A549 (cell line): ENCODE measurements around the gene MAP7D2.

Source experiments
- CHD4 ChIP-seq: fragments of 200-600 bp; sonication (generic); IDR thresholded peaks from 2 replicates; pipeline ENCODE4 v1.6.1; 2016; ENCODE audit warnings: antibody characterized with exemption, mild to moderate bottlenecking, borderline replicate concordance
- JUNB ChIP-seq: fragments of >200 bp; sonication (Bioruptor Twin); formaldehyde crosslinking; IDR thresholded peaks from 2 replicates; pipeline ENCODE4 v1.6.1; 2016
- NPAS2 ChIP-seq: fragments of 250-450 bp; sonication (Bioruptor Pico); IDR thresholded peaks from 2 replicates; pipeline ENCODE4 v1.8.0; 2022; ENCODE audit warnings: mild to moderate bottlenecking, moderate library complexity, borderline replicate concordance
- POLR2A ChIP-seq: IDR thresholded peaks from 2 replicates; pipeline ENCODE4 v1.6.1; 2012; ENCODE audit warnings: mild to moderate bottlenecking, low read length
- TF ChIP-seq, protein P1 (sequence below): fragments of >200 bp; sonication (Bioruptor Twin); formaldehyde crosslinking; IDR thresholded peaks from 3 replicates; pipeline ENCODE4 v1.5.1; 2016
- TF ChIP-seq, protein P2 (sequence below): fragments of 450-650 bp; IDR thresholded peaks from 2 replicates; pipeline ENCODE4 v1.6.1; 2014; ENCODE audit warnings: antibody characterized with exemption

DNA sequence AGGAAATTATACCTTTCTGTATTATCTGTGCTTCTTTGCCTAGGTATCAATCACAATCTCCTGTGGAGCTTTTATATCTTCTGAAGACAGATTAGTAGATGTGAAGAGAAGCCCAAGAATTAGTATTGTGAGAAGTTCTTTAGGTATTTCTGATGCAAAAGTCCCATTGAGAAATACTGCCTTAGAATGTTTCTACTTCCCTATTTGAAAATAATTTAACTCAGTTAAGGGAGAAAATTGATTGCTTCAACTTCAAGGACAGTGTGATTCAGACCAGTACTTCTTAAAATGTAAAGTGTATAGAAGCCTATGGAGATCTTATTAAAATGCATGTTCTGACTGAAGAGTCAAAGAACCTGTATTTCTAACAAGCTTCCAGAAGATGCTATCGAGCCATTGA lies 16.0 kb upstream of the MAP7D2 start:
- TF ChIP-seq JUNB: no peak
- TF ChIP-seq, protein P1, sequence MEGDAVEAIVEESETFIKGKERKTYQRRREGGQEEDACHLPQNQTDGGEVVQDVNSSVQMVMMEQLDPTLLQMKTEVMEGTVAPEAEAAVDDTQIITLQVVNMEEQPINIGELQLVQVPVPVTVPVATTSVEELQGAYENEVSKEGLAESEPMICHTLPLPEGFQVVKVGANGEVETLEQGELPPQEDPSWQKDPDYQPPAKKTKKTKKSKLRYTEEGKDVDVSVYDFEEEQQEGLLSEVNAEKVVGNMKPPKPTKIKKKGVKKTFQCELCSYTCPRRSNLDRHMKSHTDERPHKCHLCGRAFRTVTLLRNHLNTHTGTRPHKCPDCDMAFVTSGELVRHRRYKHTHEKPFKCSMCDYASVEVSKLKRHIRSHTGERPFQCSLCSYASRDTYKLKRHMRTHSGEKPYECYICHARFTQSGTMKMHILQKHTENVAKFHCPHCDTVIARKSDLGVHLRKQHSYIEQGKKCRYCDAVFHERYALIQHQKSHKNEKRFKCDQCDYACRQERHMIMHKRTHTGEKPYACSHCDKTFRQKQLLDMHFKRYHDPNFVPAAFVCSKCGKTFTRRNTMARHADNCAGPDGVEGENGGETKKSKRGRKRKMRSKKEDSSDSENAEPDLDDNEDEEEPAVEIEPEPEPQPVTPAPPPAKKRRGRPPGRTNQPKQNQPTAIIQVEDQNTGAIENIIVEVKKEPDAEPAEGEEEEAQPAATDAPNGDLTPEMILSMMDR: no peak
- no peak for TF ChIP-seq CHD4
- no peak for TF ChIP-seq NPAS2 (CRISPR knock-in tag)
- no peak for TF ChIP-seq POLR2A
- TF ChIP-seq, protein P2, sequence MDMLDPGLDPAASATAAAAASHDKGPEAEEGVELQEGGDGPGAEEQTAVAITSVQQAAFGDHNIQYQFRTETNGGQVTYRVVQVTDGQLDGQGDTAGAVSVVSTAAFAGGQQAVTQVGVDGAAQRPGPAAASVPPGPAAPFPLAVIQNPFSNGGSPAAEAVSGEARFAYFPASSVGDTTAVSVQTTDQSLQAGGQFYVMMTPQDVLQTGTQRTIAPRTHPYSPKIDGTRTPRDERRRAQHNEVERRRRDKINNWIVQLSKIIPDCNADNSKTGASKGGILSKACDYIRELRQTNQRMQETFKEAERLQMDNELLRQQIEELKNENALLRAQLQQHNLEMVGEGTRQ: no peak
